GM12874 (cell line): Measurements from ENCODE around the gene ANKEF1.

Source experiments
- TF ChIP-seq, protein P1 (sequence below): IDR thresholded peaks from 2 replicates; pipeline ENCODE4 v1.5.1; 2011; ENCODE audit warnings: low read depth, mild to moderate bottlenecking, control low read depth, low read length, moderate library complexity; ENCODE audit not compliant: insufficient read depth

Gene ANKEF1

DNA sequence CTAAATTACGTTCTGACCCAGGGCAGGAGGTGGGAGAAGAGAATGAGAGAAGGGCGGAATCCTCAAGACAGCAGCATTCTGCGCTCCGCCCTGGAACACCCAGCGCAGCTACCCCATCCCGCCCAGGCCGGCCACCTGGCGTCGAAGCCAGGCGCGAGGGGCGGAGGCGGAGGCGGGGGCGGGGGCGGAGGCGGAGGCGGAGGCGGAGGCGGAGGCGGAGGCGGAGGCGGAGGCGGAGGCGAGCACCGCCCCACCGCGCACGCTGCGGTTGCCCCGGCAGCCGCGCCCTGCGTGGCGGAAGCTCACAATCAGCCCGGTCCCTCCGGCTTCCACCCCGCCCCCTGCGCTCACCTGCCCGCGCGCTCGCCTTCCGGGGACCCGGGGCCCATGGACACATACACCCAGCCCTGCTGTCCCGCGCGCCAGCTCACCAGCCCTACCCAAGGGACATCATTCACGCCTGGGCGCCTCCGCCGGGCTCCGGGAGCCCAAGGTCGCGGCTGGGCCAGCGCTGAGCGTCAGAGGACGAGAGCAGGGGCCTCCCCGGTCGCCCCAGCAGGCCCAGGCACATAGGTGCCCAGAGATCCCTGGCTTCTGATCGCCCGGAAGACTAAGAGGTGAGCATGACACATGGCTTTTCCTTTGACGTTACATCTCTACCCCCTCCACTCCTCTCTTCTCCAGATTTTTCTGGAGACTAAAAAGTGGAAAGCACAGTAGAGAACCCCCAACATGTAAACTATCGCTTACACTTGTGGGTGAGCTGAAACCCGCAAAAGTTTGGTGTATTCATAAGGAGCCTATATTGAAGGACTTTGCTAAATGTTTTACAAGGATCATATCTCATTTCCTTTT, at the start of gene ANKEF1:
Gene ANKEF1 (plus strand): TSS at position 271 of the 855 bp plus-strand sequence. CDS start 3,315 bp downstream, outside the sequence.
- TF ChIP-seq, protein P1, sequence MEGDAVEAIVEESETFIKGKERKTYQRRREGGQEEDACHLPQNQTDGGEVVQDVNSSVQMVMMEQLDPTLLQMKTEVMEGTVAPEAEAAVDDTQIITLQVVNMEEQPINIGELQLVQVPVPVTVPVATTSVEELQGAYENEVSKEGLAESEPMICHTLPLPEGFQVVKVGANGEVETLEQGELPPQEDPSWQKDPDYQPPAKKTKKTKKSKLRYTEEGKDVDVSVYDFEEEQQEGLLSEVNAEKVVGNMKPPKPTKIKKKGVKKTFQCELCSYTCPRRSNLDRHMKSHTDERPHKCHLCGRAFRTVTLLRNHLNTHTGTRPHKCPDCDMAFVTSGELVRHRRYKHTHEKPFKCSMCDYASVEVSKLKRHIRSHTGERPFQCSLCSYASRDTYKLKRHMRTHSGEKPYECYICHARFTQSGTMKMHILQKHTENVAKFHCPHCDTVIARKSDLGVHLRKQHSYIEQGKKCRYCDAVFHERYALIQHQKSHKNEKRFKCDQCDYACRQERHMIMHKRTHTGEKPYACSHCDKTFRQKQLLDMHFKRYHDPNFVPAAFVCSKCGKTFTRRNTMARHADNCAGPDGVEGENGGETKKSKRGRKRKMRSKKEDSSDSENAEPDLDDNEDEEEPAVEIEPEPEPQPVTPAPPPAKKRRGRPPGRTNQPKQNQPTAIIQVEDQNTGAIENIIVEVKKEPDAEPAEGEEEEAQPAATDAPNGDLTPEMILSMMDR = no peak

DNA sequence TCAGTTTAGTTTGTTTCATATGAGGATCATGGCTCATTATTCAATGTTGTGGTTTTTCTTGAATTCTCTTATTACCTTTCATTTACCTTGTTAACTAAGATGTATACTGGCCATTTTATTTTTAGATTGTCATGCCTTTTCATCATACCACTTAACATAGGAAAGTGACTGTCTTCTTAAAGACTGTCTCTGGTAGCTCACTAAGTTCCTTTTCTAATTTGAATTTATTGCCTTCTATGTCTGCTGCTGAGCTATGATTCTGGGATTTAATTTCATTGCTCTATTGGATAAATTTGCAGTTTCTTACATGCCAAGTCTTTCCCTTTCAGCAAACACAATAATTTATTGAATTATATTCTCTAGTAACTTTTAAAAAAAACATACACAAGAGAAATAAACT, 49.5 kb upstream of the ANKEF1 start:
- TF ChIP-seq, protein P1 = no peak

DNA sequence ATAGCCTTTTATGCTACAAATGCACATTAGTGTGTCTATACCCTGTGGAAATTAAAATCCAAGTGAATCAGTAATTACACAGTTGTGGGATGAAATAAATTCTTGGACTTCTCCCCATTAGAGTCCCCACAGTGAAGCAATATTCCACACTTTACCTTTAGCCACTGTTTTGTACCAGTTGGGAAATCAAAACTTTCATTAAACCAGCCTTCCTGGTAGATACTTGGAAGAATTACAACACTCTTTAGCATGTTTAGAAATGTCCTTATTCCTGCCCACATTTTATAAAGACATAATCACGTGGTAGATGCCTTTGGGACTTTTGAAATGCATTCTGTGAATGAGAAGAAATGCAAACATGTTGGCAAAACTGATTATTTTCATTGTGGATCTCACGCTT, 49.0 kb upstream of the ANKEF1 start:
- TF ChIP-seq, protein P1 = no peak

DNA sequence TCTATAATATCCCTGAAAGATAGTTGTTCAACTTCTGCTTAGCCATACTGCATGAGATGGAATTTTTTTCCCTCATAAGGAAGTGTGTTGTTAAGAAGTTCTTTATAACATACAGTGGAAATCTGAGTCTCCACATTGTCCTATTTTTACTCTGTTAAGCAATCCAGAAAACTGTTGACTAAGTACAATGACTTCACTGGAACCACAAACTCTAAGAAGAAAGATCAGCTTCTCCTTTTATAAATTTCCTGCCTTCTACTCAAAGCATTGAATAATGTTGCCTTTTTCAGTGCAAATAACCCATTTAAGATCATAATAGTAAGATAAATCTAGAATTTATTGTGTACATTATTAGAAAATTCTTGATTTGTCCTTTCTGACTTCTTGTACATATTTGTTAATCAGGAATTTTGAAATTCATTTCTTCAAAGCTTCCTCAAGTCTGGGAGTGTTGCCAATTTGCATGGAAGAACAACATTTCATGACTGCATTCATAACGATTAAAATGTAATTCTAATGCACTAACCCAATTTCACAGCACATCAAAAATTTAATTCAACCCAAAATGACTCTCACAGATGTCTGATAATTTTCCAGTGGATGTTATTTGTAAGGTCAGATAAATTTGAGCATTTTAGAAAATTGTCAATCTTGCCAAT, 45.6 kb upstream of the ANKEF1 start:
- TF ChIP-seq, protein P1 = no peak

DNA sequence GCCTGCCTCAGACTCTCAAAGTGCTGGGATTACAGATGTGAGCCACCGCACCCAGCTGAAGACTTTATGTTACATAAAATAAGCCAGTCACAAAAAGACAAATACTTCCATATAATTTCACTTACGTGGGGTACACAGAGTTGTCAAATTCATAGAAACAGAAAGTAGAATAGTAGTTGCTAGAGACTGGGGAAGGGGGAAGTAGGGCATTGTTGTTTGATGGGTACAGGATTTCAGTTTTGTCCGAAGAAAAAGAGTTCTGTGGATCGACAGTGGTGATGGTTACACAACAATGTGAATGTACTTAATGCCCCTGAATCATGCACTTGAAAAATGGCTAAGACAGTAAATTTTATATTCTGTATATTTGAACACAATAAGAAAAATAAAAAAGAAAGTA, 41.6 kb upstream of the ANKEF1 start:
- TF ChIP-seq, protein P1 = no peak

DNA sequence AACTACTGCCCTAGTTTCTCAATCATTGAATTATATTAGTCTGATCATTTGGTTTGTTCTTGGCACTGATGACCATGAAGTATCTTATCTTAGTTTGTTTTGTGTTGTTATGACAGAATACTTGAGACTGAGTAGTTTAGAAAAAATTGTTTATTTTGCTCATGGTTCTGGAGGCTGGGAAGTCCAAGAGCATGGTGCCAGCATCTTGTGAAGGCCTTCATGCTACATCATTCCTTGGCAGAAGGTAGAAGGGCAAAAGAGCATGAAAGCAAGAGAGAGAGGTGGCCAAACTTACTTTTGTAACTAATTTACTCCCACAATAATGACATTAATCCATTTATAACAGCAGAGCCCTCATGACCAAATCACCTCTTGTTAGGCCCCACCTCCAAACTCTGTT, 40.1 kb upstream of the ANKEF1 start:
- TF ChIP-seq, protein P1 = no peak

DNA sequence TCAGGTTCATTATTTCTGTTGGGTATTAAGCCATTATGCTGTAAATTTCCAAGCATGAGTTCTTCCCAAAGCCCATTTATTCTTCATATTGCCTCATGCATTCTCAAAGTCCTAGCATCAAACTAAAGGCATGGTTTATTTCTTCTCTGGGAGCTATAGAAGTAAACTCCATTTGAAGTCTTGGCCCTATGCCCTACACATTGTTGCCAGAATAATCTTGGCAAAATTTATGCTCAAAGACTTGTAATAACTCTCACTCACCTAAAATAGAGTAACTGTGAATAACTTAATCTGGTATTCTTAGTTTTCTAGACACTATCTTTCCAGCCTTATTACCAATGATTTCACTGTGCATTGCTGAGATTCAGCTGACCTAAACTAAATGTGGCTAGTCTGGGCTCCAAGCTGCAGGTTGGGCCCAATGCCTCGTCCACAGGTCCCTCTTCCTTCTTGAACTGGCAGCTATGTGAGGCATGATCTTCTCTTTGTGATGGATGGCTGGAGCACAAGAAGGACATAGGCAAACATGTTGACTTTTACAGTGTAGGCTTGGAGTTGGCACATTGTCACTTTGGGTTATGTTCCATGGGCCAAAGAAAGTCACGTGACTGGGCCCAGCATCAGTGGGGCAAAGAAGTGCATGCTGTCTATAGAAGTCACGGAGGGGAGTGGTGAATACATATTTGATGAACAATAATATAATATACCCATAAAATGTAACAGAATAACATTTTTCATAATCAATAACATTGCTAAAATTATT, 39.1 kb upstream of the ANKEF1 start:
- TF ChIP-seq, protein P1 = no peak
